AG04449 (cell line): ENCODE data around the gene SLC33A1.

ENCODE experiments used
- CTCF ChIA-PET: fragments of 350-600 bp; formaldehyde crosslinking; extraction: SDS; loops from one replicate; lab custom pipeline; 2021; ENCODE audit warnings: antibody characterized with exemption; lab: Yijun Ruan, JAX
- POLR2A ChIA-PET: fragments of 400-600, 350-600 bp; formaldehyde crosslinking; extraction: SDS; loops from one replicate; lab custom pipeline; 2020; ENCODE audit warnings: antibody characterized with exemption, inconsistent platforms; lab: Yijun Ruan, JAX
- DNase-seq: peaks from one replicate; pipeline ENCODE4 v3.0.0-alpha.2; 2010; ENCODE audit warnings: low read depth, low spot score
- H3K4me3 ChIP-seq: 2 replicates; pipeline ENCODE4 v1.5.1; 2011; ENCODE audit warnings: low read depth, mild to moderate bottlenecking, control low read depth, low read length
- TF ChIP-seq, protein P1 (sequence below): IDR thresholded peaks from one replicate; pipeline ENCODE4 v1.5.1; 2011; ENCODE audit warnings: mild to moderate bottlenecking, moderate library complexity, low read length, control low read depth, inconsistent platforms; ENCODE audit not compliant: insufficient read depth; ENCODE audit errors: missing control alignments

Gene SLC33A1

DNA sequence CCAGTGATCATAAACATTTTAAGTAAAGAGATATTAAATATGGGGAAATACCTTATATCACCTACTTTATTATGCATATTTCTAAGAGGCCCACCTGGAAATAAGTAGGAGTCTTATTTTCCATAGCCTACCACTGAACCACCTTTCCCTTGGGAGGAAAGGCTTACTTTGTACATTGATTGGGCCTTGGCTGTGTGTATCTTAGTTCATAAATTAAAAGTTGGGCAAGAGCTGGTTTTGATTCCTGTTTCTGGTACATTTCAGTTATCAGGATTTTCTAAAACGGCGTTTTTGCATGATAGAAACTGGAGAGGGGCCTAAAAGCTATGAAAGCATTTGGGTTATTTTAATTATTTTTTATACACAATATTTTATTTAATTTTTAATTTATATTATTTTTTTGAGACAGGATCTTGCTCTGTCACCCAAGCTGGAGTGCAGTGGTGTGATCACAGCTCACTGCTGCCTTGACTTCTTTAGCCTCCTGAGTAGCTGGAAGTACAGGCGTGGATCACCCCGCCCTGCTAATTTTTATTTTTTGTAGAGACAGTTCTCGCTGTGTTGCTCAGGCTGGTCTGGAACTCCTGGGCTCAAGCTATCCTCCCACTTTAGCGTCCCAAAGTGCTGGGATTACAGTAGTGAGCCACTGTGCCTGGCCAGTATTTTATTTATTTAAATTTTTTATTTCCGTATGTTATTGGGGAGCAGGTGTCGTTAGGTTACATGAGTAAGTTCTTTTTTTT is 18.8 kb upstream of the SLC33A1 start:
- TF ChIP-seq, protein P1, sequence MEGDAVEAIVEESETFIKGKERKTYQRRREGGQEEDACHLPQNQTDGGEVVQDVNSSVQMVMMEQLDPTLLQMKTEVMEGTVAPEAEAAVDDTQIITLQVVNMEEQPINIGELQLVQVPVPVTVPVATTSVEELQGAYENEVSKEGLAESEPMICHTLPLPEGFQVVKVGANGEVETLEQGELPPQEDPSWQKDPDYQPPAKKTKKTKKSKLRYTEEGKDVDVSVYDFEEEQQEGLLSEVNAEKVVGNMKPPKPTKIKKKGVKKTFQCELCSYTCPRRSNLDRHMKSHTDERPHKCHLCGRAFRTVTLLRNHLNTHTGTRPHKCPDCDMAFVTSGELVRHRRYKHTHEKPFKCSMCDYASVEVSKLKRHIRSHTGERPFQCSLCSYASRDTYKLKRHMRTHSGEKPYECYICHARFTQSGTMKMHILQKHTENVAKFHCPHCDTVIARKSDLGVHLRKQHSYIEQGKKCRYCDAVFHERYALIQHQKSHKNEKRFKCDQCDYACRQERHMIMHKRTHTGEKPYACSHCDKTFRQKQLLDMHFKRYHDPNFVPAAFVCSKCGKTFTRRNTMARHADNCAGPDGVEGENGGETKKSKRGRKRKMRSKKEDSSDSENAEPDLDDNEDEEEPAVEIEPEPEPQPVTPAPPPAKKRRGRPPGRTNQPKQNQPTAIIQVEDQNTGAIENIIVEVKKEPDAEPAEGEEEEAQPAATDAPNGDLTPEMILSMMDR, result no peak
- POLR2A ChIA-PET, result no interaction called here
- DNase-seq, result no peak
- no peak overlapping the region; the same call in 1 of the 2 replicates for H3K4me3 ChIP-seq
- CTCF ChIA-PET, result interaction anchor here (1.5 kb wide), 1 partner anchor 67 kb away, joined by 5 read pairs; the partner anchor contains the start of gene C3orf33

DNA sequence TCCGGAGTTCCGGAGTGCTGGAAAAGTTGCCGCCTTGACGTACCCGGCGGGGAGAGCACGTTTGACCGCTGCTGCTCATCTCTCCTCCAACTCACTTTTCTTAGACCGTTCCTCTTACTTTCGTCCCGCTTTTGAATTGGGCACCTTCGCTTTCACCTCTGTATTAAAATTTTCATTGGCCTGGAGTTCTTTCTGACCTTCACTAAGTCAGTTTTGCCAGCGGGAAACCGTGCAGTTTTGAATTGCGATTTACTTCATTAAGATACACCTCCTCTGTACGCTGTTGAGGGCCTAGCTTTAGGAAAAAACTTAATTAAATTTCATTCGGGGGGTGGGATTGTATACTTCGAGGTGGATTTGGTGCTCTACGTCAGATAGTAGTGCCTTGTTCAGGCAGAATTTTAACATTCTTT is 17.5 kb upstream of the SLC33A1 start:
- DNase-seq, result no peak
- CTCF ChIA-PET, result interaction anchor here (0.9 to 2.9 kb wide), 4 partner anchors 10 to 66 kb away, joined by 3 to 12 read pairs (median 8); partner anchors contain the start of gene C3orf33

DNA sequence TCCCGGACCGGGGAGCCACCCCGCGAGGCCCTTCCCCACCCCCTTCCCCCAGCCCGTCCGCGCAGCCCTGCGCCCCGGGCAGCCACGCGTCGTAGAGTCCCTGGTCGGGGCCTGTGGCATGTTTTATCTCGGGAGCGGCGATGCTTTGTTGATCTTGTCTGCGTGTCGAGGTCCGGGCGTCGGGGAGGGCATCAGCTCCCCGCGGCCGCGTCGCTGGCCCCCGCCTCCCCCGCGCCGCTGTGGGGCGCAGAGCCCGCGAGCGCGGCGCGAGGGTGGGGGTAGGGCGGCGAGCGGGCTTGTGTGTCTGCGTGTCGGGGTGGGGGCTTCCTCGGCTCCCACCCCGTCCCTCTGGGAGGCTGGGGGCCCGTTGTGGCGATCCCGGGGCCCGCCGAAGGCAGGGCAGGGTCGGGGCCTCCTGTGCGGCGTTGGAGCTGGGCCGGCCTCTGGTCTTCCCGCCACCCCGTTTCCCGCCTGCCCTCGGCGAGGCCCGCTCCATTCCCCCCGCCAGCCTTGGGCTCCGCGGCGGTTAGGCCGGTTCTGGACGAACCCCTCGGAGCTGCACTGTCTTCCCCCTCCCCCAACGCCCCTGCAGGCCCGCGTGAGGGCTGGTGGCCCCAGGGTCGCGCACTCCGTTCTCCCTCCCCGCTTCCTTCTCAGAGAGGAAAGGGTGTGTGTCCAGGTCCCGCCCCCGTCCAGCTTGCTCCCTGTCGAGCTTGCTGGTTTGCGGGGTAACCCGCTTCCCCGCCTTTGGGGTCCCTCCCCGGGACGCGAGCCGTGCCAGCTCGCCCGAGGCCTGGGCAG is 16.9 kb upstream of the SLC33A1 start:
- TF ChIP-seq, protein P1, result no peak
- ChIA-PET POLR2A (interaction anchor here (1.4 kb wide), 1 partner anchor 17 kb away, joined by 4 read pairs; the partner anchor contains the start of gene SLC33A1), CTCF (interaction anchor here (0.9 to 2.9 kb wide), 4 partner anchors 11 to 65 kb away, joined by 3 to 12 read pairs (median 8); partner anchors contain the start of gene C3orf33)
- peak overlapping the region; percentile 66 for H3K4me3 ChIP-seq
- DNase-seq, result no peak

More for the DNA sequence above, 17.5 kb upstream of the SLC33A1 start:
- TF ChIP-seq, protein P1, result no peak
- H3K4me3 ChIP-seq, result peak overlapping the region; percentile 66
- POLR2A ChIA-PET, result interaction anchor here (1.4 kb wide), 1 partner anchor 18 kb away, joined by 4 read pairs; the partner anchor contains the start of gene SLC33A1

DNA sequence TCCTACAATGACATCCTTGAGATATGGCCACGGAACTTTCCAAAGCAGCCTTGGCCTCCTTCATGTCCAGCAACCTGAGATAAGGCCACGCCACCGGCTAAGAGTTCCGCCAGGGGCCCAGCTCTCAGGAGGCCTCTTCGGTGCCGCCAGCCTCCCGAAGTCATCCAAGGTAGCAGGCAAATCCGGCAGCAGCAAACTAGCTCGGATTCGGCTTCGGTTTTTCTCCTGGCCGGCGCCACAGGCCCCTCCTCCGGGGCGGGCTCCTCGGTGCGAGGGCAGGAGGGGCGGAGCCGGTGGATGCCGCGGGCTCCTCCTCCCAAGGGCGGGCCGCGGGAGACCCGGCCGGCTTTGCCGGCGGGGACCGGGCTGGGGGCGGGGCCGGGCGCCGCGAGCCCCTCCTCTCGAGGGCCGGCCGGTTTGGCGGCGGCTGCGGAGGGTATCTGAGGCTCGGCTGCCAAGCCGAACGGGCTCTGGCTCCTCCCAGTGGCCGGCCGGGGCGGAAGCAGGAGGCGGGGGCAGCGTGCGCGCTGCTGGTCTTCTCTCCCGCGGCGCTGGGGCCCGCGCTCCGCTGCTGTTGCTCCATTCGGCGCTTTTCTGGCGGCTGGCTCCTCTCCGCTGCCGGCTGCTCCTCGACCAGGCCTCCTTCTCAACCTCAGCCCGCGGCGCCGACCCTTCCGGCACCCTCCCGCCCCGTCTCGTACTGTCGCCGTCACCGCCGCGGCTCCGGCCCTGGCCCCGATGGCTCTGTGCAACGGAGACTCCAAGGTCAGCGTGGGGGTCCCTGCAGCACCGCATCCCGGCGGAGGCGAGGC is 16.1 kb upstream of the SLC33A1 start, which contains the start of gene GMPS:
TSS of gene GMPS (plus strand) at position 518 of the 812 bp plus-strand sequence. CDS start at position 739, 221 bp downstream.
- peak; percentile 24 for DNase-seq
- H3K4me3 ChIP-seq, result peak within 1 kb of the TSS; percentile 66
- TF ChIP-seq, protein P1, result peak; percentile 66
- ChIA-PET CTCF (interaction anchor here (0.7 to 2.9 kb wide), 8 partner anchors 12 to 112 kb away, joined by 3 to 12 read pairs (median 4); partner anchors contain the start of gene C3orf33), POLR2A (no interaction called here)

DNA sequence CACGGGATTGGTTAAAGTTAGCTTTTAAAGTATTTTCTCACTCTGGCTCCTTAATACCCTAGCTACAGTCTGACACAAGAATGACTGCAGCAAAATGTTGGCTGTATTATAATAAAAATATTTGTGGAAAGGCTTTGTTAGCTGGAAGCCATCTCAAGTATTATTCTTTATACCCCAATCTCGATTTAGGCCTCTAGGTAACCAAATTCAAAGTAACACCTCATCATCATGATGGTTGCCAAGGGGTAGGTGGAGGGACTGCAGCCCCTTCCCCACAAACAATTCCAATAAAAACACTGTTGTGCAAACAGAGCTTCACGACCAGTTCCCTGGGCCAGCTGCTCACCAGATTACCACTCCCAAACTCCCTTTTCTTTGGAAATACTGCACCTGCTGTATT is 15.5 kb upstream of the SLC33A1 start:
- CTCF ChIA-PET, result interaction anchor here (0.7 to 2.9 kb wide), 7 partner anchors 11 to 111 kb away, joined by 3 to 12 read pairs (median 3); partner anchors contain the start of gene C3orf33
- no peak for DNase-seq
- TF ChIP-seq, protein P1, result no peak
- POLR2A ChIA-PET, result no interaction called here
- peak overlapping the region; percentile 57 for H3K4me3 ChIP-seq
